GM12875 (cell line): Measurements from ENCODE around the gene S100A7.
"Not testable (repeated sequence)": the region's sequence is repeated elsewhere in the genome, so short reads cannot be mapped to it uniquely, and the experiment has no call there.

Experiments
- H3K4me3 ChIP-seq: one replicate; pipeline ENCODE4 v1.5.1; 2011; ENCODE audit warnings: low read depth, low read length, control low read depth
- CTCF ChIP-seq: IDR thresholded peaks from 2 replicates; pipeline ENCODE4 v1.5.1; 2011; ENCODE audit warnings: low read depth, mild to moderate bottlenecking, control low read depth, inconsistent platforms, low read length, moderate library complexity, borderline replicate concordance; ENCODE audit not compliant: insufficient read depth

Gene S100A7

GRCh38 chr1:153476491-153477093 lies 16.1 kb upstream of the S100A7 start:
- TF ChIP-seq CTCF = no peak
- H3K4me3 ChIP-seq = no peak overlapping the region

DNA sequence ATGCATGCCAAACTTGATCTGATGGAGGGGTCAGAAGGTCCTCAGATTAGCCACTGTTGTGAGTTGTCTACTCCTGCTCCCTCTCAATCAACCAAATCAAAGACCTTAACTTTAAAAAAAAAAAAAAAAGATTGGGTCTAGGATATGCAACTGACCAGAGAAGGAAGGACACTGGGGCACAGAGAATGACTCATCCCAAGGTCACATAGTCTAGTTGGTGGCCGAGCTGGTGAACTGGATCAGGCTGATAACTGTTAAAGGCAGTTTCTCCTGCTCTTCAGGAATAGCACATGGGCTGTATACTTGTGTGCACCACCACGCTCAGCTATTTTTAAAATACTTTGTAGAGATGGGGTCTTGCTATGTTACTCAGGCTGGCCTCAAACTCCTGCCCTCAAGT lies 14.8 kb upstream of the S100A7 start:
- TF ChIP-seq CTCF = no peak
- H3K4me3 ChIP-seq = no peak overlapping the region

DNA sequence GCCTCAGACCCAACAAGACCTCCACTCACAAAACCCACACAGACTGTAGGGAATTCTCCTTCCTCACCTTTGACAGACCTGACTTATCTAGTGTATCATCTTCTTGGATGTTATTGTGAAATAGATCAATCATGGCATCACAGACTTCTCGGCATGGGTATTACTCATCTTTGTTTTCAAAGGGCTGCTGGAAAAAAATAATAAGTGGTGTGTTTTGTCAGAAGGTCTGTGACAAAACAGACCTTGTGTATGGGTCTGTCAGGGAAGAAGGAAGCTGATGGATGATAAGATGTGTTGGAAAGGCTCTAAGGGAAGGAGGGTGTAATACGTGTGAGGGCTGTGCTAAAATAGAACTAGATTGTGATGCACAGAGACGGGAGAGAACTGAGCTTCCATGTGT lies 13.9 kb upstream of the S100A7 start:
- no peak for TF ChIP-seq CTCF
- no peak overlapping the region for H3K4me3 ChIP-seq

- no peak overlapping the region for H3K4me3 ChIP-seq
- no peak for TF ChIP-seq CTCF
Measured at GRCh38 chr1:153470707-153471106, 10.3 kb upstream of the S100A7 start.

- H3K4me3 ChIP-seq = no peak overlapping the region
- no peak for TF ChIP-seq CTCF
Measured at GRCh38 chr1:153466908-153467307, 6.5 kb upstream of the S100A7 start.

DNA sequence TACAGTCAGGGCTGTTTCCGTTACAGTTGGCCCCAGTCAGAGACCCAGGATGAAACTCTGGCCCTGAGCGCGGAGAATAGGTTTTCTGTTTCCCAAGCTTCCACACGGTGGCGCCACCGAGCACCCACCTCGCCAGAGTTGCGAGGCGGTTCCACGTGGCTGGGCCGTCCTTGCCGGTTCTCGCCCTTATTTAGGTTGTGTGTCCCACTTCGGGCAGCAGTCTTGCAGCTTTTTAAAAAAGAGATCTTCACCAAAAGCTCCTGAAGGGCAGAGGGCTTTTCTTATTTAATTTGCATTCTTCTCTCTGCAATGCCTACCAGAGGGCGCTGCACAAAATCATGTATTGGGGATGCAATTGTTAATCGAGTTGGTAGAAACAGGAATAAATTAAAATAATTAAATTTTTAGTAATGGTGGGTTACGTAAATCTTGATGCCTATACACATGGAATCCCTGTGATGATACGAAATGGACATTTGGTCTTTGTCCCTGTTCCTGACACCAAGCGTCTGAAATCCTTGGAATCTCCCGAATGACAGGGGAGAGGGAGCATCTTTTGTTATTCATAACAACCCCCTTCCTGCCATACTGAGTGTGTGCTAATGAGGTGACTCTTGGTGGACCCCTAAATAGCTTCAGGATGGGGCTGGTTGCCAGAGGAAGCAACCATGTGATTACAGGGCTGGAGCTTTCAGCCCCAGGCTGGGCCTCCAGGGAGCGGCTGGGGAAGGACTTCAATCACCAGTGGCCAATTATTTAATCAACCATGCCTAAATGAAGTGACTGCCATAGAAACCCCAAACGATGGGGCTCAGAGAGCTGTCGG lies 5.6 kb upstream of the S100A7 start:
- TF ChIP-seq CTCF = peak; percentile 84
- H3K4me3 ChIP-seq = no peak overlapping the region

DNA sequence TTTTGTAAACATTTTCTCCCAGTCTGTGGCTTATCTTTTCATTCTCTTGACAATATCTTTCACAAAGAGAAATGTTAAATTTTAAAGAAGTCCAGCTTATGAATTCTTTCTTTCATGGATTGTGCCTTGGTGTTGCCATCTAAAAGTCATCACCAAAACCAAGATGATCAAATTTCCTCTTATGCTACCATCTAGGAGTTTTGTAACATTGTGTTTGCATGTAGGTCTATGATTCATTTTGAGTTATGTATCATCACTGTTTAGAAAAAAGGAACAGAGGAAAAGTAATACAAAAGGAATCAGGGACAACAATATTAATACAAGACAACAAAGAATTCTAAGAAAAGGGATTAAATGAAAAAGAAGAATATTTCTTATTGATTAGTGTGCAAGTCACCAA lies 2.3 kb upstream of the S100A7 start:
- not testable (repeated sequence) for H3K4me3 ChIP-seq
